Ramos (cell line): ENCODE results near the gene MKKS.
"Not testable (repeated sequence)": the region's sequence is repeated elsewhere in the genome, so short reads cannot be mapped to it uniquely, and the experiment has no call there.

Source experiments
- in situ Hi-C: fragments of 300-500 bp; cut with MboI; formaldehyde crosslinking; loops from one replicate; pipeline ENCODE4 v1.14.3; 2022; ENCODE audit warnings: low sequenced_read_pairs; ENCODE audit not compliant: unreplicated experiment

Gene MKKS

DNA sequence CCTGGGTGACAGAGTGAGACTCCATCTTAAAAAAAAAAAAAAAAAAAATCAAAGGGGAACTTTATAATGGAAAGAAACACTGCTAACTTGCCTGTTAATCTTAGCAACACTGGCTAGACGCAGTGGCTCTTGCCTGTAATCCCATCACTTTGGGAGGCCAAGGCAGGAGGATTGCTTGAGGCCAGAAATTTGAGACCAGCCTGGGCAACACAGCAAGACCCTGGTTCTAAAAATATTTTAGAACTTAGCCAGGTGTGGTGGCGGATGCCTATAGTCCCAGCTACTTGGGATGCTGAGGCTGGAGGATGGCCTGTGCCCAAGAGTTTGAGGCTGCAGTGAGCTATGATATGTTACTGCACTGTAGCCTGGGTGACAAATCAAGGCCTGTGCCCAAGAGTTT, 16.8 kb downstream of the MKKS start:
- in situ Hi-C loops: not testable (repeated sequence)

DNA sequence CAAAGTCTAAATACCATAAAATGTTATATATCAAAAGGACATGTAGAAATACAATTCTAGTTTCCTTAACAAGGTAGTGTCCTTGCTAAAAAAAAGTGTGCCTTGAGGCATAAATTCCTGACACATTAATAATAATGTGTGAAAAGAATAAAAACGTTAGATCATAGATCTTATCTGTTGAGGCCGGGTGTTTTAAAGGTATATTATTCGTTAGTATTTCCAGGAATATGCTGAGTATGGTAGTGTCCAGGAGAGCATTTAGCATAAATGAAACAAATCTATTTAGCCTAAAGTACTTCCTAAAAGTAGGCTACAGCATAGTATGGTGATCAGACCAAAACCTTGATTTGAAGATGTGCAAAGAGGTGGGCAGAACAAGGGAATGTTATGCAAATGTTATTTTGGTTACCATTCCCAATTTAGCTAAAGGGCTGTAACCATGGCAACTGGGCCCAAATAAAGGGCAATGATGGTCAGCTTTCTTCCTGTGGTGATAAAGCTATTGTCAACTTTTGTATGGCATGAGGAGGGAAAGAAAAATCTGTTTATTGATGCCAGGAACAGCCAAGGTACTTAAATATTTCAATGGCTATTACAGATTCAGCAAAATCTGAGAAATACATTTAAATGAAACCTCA, 18.9 kb downstream of the MKKS start:
- in situ Hi-C loops: no loop called here

DNA sequence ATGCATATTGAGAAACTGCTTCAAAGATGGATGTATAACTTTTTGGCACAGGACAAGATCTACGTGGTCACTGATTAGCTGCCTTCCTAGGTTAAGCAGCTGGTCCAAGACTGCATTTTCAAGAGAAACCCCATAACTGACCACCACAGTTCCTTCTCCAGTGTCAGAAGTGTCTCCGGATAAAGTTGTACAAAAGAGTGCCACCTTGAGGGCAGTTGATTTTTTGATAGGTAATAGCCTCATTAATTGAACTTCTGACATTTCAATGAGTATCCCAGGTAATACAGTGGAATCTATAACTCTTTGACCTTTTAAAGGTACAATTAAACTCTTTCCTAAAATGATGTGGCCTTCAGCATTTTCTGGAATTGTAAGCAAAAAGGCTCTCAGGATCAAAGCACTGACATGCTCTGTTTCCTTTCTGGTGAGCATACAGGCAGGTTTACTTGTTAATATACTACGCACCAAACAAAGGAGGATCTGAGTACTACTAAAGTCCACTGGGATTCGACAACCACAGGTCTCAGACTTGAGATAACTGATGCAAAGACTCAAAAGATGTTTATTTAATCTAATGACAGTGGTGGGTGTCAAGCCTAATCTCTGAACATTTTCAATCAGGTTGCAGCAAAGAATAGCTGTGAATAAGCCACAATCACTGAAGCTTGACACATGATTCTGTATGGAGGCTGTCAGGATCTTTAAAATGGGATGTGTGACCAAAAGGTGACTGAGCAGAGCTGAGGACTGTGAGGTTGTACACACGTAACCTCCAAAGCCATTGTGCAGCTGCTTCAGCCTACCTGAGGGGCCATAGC, 21.2 kb downstream of the MKKS start:
- in situ Hi-C loops: no loop called here

DNA sequence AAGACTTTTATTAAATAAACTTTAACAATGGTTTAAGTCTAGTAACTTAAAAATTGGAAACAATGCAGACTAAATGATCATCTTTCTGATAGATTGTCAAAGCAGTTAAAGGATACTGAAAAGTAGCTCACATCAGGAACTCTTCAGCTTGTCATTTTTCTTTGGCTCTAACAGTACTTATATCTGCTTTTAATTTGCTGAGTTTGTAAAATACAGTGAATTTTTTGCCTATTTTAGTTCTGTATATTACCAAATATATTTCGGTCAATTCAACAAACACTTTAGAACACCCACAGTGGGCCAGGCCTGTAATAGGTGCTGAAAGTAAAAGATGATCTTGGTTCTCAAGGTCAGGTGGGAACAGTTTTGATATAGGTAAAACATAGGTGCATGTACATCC, 22.3 kb downstream of the MKKS start:
- in situ Hi-C loops: no loop called here

DNA sequence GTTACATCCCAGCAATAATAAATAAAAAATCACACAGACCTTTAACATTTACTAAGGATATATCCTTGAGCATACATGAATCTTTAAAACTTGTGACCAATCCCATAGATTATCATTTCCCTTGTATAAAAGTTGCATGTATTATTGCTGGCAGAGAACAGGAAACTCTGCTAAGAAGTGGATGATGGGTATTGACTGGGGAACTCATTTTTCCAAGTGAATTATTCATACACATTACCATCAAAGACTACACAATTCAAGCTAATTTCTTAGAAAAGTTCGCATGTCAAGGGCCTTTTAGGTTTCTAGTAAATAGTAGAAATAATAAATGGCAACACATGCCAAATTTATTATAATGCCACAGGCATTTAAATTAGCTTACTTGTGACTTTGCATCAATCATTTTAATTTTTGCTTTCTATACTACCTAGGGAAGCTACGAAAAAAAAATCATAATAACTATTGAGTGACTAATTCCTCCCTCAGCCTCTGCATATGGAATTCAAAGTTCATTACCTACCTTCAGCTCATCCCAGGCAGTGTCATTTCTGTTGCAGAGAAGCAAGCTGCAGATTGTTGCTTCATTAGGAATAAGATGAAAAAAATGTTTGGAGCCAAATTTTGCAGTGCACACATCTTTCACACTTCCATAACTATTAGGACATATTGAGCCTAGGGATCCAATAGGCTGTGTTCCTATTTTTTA, 25.8 kb downstream of the MKKS start:
- in situ Hi-C loops: no loop called here

DNA sequence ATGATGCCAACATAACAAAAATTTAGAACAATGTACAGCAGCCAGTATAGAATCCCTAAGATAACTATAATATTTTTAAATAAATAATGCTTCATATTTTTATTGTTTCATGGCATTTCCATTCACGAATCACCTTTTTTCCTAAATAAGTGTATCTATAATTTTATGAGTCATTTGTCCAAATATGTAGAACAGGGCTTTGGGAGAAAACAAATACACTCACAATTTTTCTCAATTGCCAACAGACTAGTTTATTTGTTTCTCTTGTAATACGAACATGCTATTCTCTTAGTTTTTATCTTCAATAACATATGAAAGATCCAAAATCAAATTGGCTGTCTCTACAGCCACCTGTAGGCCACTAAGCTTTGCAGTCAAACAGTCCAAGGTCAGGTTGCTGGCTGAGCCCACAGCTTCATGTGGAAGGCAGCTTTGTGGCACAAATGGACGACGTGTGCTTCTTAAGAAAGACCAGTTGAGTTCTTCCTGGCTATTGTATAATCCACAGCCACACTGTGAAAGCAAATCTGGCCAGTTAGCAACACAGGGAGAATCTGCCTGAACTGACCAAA, 29.0 kb downstream of the MKKS start:
- in situ Hi-C loops: no loop called here

DNA sequence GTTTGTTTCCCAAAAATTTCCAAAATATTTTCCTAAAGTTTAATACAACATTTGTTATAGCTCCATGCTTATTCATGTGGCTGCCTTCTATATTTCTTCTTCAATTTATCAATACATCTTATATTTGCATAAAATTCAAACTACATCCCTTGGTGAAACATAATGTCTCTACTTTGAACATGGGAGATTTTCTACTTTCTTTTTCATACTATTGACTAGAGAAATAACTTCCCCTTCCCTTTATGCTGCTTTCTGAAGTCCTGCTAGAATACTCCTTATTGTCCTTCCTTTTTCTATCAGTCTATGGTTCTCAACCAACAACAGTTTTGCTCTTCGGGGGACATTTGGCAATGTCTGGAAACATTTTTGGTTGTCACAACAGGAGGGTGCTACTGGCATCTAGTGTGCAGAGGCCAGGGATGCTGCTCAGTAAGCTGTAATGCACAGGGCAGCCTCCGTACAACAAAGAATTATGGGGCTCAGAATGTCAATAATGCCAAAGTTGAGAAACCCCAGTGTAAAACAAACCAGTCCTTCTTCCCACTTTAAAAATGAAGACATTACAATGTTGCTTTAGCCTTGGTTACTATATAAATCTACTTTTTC, 29.9 kb downstream of the MKKS start:
- in situ Hi-C loops: no loop called here

DNA sequence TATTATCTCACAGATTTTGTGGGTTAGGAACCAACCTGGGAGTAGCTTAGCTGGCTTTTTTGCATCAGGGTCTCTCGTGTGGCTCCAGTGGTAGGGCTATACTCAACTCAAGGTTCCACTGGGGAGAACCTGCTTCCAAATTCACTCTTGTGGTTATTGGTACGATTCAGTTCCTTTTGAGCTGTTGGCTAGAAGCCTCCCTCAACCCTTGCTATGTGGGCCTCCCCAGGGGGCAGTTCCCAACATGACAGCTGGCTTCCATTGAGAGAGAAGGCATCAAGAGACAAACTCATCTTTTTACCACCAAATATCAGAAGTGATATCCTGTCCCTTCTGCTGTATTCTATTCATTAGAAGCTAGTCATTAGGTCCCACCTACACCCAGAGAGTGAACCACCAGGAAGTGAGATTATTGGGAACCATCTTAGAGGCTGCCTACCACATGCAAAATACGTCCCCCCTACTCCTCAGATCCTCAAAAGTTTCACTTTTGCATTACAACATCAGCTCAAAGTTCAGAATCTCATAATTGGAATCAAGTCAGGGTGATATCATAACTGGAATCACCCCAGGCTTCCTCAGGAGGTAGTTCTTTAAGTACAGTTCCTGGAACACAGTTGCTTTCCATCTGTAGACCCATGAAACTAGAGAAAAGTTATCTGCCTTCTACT, 30.9 kb downstream of the MKKS start:
- in situ Hi-C loops: no loop called here

DNA sequence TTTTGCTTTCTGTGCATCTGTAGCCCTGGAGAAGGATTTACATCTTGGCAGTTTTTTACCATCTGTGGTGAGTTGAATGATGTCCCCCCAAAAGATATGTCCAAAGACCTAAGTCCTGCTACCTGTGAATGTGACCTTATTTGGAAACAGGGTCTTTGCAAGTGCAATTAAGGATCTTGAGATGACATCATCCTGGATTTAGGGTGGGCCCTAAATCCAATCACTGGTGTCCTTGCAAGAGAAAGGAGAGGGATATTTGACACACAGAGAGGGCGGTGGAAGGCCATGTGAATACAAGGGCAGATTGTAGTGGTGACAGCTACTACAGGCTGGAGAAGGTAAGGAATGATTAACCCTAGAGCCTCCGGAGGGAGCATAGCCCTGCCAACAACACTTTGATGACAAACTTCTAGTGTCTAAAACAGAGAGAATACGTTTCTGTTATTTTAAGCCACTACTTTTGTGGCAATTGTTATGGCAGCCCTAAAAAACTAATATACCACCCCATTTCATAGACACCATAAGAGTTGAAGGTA, 35.1 kb downstream of the MKKS start:
- in situ Hi-C loops: no loop called here

DNA sequence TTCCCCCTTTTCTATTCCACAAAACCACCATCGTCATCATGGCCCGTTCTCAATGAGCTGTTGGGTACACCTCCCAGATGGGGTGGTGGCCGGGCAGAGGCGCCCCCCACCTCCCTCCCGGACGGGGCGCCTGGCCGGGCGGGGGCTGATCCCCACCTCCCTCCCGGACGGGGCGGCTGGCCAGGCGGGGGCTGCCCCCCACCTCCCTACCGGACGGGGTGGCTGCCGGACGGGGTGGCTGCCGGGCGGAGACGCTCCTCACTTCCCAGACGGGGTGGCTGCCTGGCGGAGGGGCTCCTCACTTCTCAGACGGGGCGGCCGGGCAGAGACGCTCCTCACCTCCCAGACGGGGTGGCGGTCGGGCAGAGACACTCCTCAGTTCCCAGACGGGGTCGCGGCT, 39.3 kb downstream of the MKKS start:
- in situ Hi-C loops: not testable (repeated sequence)

DNA sequence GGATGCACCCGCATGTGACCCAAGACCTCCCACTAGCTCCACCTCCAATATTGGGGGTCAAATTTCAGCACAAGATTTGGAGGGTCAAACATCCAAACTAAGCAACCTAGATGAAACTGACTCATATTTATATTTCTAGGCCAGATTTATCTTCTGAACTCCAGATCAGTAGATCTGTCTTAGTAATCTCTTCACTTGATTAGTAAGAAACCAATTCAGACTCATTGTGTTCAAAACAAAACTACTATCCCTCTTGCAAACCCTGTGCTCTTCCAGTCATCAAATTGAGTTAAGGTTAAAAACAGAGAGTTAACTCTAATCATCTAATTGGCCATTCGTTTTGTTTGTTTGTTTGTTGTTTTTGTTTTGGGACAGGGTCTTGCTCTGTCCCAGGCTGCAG, 43.3 kb downstream of the MKKS start:
- in situ Hi-C loops: no loop called here

DNA sequence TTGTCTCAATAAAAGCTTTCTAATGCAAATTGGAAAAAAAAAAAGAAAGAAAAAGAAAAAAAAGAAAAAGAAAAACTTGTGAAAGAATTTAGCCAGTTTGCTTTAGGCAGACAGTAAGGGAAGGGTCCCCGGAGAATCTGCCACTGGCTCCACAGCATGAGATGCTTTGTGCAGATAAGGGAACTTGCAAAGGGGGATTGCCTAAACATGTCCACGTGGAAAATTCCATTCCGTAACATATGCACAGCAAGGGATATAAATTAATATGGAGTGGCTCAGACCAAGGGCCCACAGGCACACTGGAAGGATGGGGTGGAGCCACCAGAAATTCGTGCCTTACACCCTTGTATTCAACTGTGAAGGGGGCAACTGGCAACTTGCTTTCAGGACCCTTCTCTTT, 45.4 kb downstream of the MKKS start:
- in situ Hi-C loops: no loop called here

DNA sequence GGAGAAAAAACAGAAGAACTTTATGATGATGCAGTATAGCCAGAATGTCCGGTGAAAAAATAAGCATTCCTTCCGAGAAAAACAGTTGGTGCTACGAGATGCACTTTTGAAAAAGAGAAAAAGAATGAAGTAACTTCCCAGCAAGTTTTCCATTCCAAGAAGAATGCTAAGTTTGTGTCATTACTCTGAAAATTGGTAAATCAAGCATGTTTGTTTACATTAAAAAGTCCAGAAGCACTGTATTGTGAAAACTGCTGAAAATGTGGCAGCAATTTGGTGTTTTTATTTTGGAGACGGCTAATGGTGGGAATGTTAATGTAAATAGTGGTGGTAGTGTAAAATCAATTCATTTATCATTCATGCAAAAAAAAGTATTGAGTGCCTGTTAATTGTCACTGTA, 46.3 kb downstream of the MKKS start:
- in situ Hi-C loops: no loop called here

DNA sequence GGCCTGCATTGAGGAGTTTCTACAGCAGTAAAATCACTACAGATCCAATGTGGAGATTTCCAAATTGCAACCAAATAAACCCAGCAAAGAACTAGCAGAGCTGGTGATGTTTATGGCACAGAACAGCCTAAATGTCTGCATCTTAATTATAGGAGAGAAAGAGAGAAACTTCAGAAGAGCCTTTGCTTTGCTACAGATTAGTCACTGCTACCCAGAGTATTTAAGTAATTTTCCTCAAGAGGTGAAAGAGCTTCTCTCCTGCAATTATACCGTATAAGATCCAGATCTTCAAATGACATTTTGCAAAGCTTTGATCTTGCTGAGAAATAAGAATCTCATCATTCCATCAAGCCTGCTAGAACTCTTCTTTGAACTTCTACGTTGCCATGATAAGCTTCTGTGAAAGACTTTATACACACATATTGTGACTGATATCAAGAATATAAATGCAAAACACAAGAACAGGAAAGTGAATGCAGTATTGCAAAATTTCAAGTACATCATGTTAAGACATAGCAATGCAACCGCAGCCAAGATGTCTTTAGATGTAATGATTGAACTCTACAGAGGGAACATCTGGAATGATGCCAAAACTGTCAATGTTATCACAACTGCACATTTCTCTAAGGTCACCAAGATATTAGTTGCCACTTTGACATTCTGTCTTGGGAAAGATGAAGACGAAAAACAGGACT, 48.0 kb downstream of the MKKS start:
- in situ Hi-C loops: no loop called here

DNA sequence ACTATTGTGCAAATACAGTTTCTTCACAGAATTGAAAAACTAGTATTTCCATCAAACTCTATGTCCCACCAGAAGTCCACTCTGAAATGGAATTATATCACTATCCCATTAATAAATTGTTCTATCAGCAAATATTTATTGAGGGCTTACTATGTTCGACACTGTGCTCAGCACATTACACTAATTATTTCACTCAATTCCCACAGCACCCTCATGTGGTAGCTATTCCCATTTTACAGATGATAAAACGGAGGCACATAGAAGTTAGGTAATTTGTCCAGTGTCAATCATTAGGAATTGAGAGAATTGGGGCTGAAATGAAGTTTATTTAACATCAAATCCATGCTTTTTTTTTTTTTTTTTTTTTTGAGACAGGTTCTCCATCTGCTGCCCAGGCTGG, 52.5 kb downstream of the MKKS start:
- in situ Hi-C loops: no loop called here

DNA sequence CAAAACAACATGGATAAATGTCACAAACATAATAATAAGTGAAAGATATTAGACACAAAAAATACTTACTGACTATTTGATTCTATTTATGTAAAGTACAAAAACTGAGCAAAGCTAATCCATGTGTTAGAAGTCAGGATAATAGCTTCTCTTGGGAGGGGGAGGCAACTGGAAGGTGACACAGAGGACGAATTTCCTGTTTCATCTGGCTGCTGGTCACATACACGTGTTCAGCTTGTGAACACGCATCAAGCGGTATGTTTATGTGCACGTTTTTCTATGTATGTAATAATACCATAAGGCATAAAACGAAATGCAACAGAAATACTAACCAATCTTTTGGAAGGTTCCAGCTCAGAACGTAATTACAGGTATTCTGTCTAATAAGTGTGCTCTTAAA, 54.3 kb downstream of the MKKS start:
- in situ Hi-C loops: no loop called here

DNA sequence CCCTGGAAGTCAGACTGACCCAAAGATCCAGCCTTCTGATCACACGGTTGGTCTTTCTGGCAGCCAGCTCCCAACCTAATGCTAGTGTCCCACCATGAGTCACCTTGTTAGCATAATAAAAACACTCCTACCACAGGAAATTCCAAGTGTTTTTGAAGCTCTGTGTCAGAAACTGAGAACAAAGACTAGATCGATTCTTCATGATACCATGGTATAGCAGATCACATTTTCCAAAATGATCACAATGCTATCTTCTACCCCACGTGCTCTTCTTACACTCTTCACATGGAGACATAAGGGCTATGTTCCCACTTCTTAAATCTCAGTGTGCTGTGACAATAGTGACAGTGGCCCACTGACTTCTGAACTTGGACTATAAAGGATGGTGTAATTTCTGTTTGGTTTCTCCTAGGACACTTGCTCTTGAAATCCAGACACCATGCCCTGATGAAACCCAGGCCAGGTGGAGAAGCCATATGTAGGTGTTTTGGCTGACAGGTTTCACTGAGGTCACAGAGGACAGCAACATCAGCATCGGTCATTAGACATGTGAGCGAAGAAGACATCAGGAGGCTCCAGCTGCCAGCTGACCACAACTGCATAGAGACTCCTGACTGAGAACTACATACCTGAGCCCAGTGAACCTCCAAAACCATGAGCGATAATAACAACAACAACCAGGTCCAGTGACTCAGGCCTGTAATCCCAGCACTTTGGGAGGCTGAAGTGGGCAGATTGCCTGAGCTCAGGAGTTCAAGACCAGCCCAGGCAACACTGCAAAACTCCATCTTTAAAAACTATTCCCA, 57.5 kb downstream of the MKKS start:
- in situ Hi-C loops: no loop called here

DNA sequence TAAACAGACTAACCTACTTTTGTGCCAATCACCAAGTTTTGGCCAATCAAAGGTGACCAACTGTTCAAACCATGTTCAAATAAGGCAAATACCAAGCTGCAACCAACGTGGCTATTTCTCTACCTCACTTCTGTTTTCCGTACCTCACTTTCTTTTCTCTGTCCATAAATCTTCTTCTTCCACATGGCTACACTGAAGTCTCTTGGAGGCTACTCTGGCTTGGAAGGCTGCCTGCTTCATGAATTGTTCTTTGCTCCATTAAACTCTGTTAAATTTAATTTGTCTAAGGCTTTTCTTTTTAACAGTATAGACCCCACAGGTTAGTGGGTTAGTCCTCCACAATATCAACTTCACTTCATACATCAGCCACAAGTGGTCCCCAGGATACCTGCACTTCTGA, 58.8 kb downstream of the MKKS start:
- in situ Hi-C loops: no loop called here

DNA sequence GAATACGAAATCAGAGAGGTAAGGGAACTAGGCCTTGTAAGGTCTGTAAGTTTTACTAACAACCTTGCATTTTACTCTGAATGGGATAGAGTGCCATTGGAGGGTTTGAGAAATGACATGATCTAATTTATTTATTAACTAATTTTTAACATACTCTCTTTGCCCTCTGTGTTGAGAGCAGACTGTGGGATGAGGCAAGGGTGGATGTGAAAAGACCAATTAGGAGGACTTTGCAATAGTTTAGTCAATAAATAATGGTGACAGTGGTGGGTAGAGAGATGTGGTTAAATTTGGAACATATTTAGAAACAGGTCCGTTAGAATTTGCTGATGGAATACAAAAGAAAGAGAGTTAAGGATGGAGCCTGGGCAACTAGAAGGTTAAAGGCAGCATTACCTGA, 60.0 kb downstream of the MKKS start:
- in situ Hi-C loops: no loop called here
